Neural progenitor cell (in vitro differentiated cells): ENCODE data around the gene ROMO1. TPM values are rescaled to one million over a fixed set of nuclear protein-coding genes. Genes with fewer than 3 reads are reported as not detected.
"Not testable (repeated sequence)": the region's sequence is repeated elsewhere in the genome, so short reads cannot be mapped to it uniquely, and the experiment has no call there.

Experiments used
- DNase-seq: peaks from one replicate; pipeline ENCODE4 v3.0.0-alpha.2; 2016; ENCODE audit warnings: low spot score
- H2AFZ ChIP-seq: fragments of 200-600 bp; sonication (generic); replicated peaks from 2 replicates; pipeline ENCODE4 v1.6.1; 2016; ENCODE audit warnings: antibody characterized with exemption
- H3F3A ChIP-seq: fragments of 200-600 bp; sonication (generic); 2 replicates; pipeline ENCODE4 v1.6.1; 2016; ENCODE audit warnings: antibody characterized with exemption, low read depth
- H3K27ac ChIP-seq: fragments of 200-600 bp; sonication (generic); 2 replicates; pipeline ENCODE4 v1.5.1; 2016; ENCODE audit warnings: mild to moderate bottlenecking
- H3K27me3 ChIP-seq: fragments of 200-600 bp; sonication (generic); 2 replicates; pipeline ENCODE4 v1.6.1; 2016; ENCODE audit warnings: mild to moderate bottlenecking, moderate library complexity
- H3K36me3 ChIP-seq: fragments of 200-600 bp; sonication (generic); 2 replicates; pipeline ENCODE4 v1.5.1; 2016
- H3K4me1 ChIP-seq: fragments of 200-600 bp; sonication (generic); 2 replicates; pipeline ENCODE4 v1.6.1; 2016; ENCODE audit warnings: mixed run types
- H3K4me2 ChIP-seq: fragments of 200-600 bp; sonication (generic); 2 replicates; pipeline ENCODE4 v1.6.1; 2016
- H3K4me3 ChIP-seq: fragments of 200-600 bp; sonication (generic); 2 replicates; pipeline ENCODE4 v1.5.1; 2016
- H3K79me2 ChIP-seq: fragments of 200-600 bp; sonication (generic); 2 replicates; pipeline ENCODE4 v1.6.1; 2016; ENCODE audit warnings: low read depth
- H3K9ac ChIP-seq: fragments of 200-600 bp; sonication (generic); 2 replicates; pipeline ENCODE4 v1.6.1; 2016
- H3K9me3 ChIP-seq: fragments of 200-600 bp; sonication (generic); 2 replicates; pipeline ENCODE4 v1.5.1; 2016; ENCODE audit warnings: low read depth
- H4K20me1 ChIP-seq: fragments of 200-600 bp; sonication (generic); 2 replicates; pipeline ENCODE4 v1.6.1; 2016; ENCODE audit warnings: low read depth
- H3K27ac Mint-ChIP-seq: 3 replicates; pipeline ENCODE4 v1.8.0; 2021; ENCODE audit warnings: mixed read lengths
- H3K27me3 Mint-ChIP-seq: 2 replicates; pipeline ENCODE4 v1.8.0; 2022; ENCODE audit warnings: low read depth, mild to moderate bottlenecking, inconsistent platforms, moderate library complexity, mixed read lengths; ENCODE audit not compliant: insufficient read depth
- H3K36me3 Mint-ChIP-seq: 3 replicates; pipeline ENCODE4 v1.8.0; 2021; ENCODE audit warnings: mixed read lengths
- H3K4me1 Mint-ChIP-seq: 3 replicates; pipeline ENCODE4 v1.8.0; 2021; ENCODE audit warnings: mixed read lengths
- H3K4me3 Mint-ChIP-seq: 3 replicates; pipeline ENCODE4 v1.8.0; 2021; ENCODE audit warnings: mild to moderate bottlenecking, moderate library complexity, mixed read lengths
- H3K9me3 Mint-ChIP-seq: 3 replicates; pipeline ENCODE4 v1.8.0; 2020; ENCODE audit warnings: mixed read lengths
- EZH2 ChIP-seq: fragments of 200-600 bp; sonication (generic); IDR thresholded peaks from 2 replicates; pipeline ENCODE4 v1.6.1; 2017; ENCODE audit warnings: antibody characterized with exemption, mild to moderate bottlenecking, moderate library complexity
- EZH2phosphoT487 ChIP-seq: fragments of 200-600 bp; sonication (generic); IDR thresholded peaks from 2 replicates; pipeline ENCODE4 v1.6.1; 2017; ENCODE audit warnings: antibody characterized with exemption
- total RNA-seq: library from RNA; depleted of rRNA; stranded (reverse); fragments of >200 nt; gene quantifications from 2 replicates; pipeline ENCODE4 v1.2.3, GENCODE V29; 2015; ENCODE audit warnings: low replicate concordance
- TF ChIP-seq, protein P1 (sequence below): fragments of 200-600 bp; sonication (generic); IDR thresholded peaks from 2 replicates; pipeline ENCODE4 v1.5.1; 2017; ENCODE audit warnings: antibody characterized with exemption, mild to moderate bottlenecking

Gene ROMO1
- total RNA-seq, 1 donor from 2014 or later = 135 TPM

- peaks cover 96% of the 10 kb centered on the region for H3K79me2 ChIP-seq
- H3K27ac ChIP-seq = peak overlapping the region; percentile 44
Observed at GRCh38 chr20:35711588-35712209, 12.5 kb downstream of the ROMO1 start.

DNA sequence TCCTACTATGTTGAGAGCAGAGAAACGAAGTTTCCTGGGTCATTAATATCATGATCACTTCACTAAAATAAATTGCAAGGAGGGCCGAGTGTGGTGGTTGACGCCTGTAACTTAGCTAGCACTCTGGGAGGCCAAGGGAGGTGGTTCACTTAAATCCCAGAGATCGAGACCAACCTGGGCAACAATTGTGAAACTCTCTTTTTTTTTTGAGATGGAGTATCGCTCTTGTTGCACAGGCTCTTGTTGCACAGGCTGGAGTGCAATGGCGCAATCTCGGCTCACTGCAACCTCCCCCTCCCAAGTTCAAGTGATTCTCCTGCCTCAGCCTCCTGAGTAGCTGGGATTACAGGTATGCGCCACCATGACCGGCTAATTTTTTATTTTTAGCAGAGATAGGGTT lies 13.9 kb downstream of the ROMO1 start:
- H3K4me2 ChIP-seq, H3K27ac Mint-ChIP-seq, H3K4me3 ChIP-seq, H3K4me1 ChIP-seq, DNase-seq, H3K27me3 Mint-ChIP-seq, H2AFZ ChIP-seq, H3K27me3 ChIP-seq, H3K9me3 ChIP-seq, H3K4me3 Mint-ChIP-seq, H3K4me1 Mint-ChIP-seq, H3K9ac ChIP-seq, H3K9me3 Mint-ChIP-seq: not testable (repeated sequence)
- H3F3A ChIP-seq = peaks cover 90% of the 10 kb centered on the region
- H3K27ac ChIP-seq = peak overlapping the region; percentile 47
- peaks cover 97% of the 10 kb centered on the region for H3K79me2 ChIP-seq
- H3K36me3 Mint-ChIP-seq = peaks cover 35% of the 10 kb centered on the region
- peaks cover 52% of the 10 kb centered on the region for H3K36me3 ChIP-seq
- H4K20me1 ChIP-seq = peaks cover 98% of the 10 kb centered on the region

More at GRCh38 chr20:35711588-35712209, 12.5 kb downstream of the ROMO1 start:
- peaks cover 94% of the 10 kb centered on the region for H4K20me1 ChIP-seq
- H3K36me3 ChIP-seq = peaks cover 60% of the 10 kb centered on the region
- Mint-ChIP-seq H3K27me3 (no peaks in the 10 kb centered on the region), H3K4me3 (no peak overlapping the region), H3K36me3 (peaks cover 34% of the 10 kb centered on the region), H3K4me1 (no peaks in the 10 kb centered on the region), H3K27ac (no peak overlapping the region), H3K9me3 (no peaks in the 10 kb centered on the region)
- no peak for DNase-seq
- no peaks in the 10 kb centered on the region for H3K4me1 ChIP-seq
- H3K9ac ChIP-seq = no peak overlapping the region
- no peak overlapping the region for H3K4me3 ChIP-seq
- H3K4me2 ChIP-seq = no peak overlapping the region
- peaks cover 92% of the 10 kb centered on the region for H3F3A ChIP-seq
- no peaks in the 10 kb centered on the region for H3K27me3 ChIP-seq
- TF ChIP-seq, protein P1, sequence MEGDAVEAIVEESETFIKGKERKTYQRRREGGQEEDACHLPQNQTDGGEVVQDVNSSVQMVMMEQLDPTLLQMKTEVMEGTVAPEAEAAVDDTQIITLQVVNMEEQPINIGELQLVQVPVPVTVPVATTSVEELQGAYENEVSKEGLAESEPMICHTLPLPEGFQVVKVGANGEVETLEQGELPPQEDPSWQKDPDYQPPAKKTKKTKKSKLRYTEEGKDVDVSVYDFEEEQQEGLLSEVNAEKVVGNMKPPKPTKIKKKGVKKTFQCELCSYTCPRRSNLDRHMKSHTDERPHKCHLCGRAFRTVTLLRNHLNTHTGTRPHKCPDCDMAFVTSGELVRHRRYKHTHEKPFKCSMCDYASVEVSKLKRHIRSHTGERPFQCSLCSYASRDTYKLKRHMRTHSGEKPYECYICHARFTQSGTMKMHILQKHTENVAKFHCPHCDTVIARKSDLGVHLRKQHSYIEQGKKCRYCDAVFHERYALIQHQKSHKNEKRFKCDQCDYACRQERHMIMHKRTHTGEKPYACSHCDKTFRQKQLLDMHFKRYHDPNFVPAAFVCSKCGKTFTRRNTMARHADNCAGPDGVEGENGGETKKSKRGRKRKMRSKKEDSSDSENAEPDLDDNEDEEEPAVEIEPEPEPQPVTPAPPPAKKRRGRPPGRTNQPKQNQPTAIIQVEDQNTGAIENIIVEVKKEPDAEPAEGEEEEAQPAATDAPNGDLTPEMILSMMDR = no peak
- TF ChIP-seq EZH2 = no peak
- H2AFZ ChIP-seq = no peak overlapping the region
- no peaks in the 10 kb centered on the region for H3K9me3 ChIP-seq

DNA sequence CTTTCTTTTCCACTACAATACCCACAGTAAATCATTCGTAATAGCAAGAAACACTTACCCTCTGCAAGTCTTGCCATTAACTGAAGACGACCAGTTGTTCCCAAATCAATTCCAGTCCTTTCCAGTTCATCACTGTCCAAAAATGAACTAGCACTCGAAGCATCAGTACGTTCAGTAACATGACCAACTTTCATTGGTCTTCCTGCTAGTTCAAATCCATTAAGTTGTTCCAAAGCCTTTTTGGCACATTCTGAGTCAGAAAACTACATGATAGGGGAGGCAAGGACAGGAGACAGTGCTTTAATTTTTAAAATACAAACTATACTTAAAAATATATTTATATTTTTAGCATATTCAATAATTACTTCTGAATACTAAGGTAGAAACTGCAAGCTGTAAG lies 14.9 kb downstream of the ROMO1 start:
- Histone ChIP-seq H3K4me3 (no peak overlapping the region), H3F3A (peaks cover 87% of the 10 kb centered on the region), H3K9me3 (no peaks in the 10 kb centered on the region), H3K4me1 (no peaks in the 10 kb centered on the region), H3K27ac (no peak overlapping the region), H3K27me3 (no peaks in the 10 kb centered on the region), H3K4me2 (no peak overlapping the region), H3K79me2 (peaks cover 96% of the 10 kb centered on the region), H4K20me1 (peaks cover 98% of the 10 kb centered on the region), H3K9ac (no peak overlapping the region), H3K36me3 (peaks cover 50% of the 10 kb centered on the region), H2AFZ (no peak overlapping the region)
- Mint-ChIP-seq H3K4me3 (no peak overlapping the region), H3K27ac (no peak overlapping the region), H3K27me3 (no peaks in the 10 kb centered on the region), H3K9me3 (no peaks in the 10 kb centered on the region), H3K36me3 (peaks cover 34% of the 10 kb centered on the region), H3K4me1 (no peaks in the 10 kb centered on the region)
- TF ChIP-seq, protein P1 = no peak
- TF ChIP-seq EZH2 = no peak
- no peak for TF ChIP-seq EZH2phosphoT487
- DNase-seq = no peak

GRCh38 chr20:35715652-35716051 lies 16.4 kb downstream of the ROMO1 start:
- no peak overlapping the region for H3K27ac ChIP-seq
- no peaks in the 10 kb centered on the region for H3K9me3 ChIP-seq
- peaks cover 96% of the 10 kb centered on the region for H3K79me2 ChIP-seq
- no peaks in the 10 kb centered on the region for H3K4me1 Mint-ChIP-seq
- H3K4me3 ChIP-seq = no peak overlapping the region
- no peak for DNase-seq
- no peaks in the 10 kb centered on the region for H3K9me3 Mint-ChIP-seq
- peaks cover 98% of the 10 kb centered on the region for H4K20me1 ChIP-seq
- H3K4me3 Mint-ChIP-seq = no peak overlapping the region
- peaks cover 42% of the 10 kb centered on the region for H3K36me3 Mint-ChIP-seq
- H3K4me2 ChIP-seq = no peak overlapping the region
- H3K9ac ChIP-seq = no peak overlapping the region
- H2AFZ ChIP-seq = no peak overlapping the region
- peaks cover 87% of the 10 kb centered on the region for H3F3A ChIP-seq
- H3K27me3 ChIP-seq = no peaks in the 10 kb centered on the region
- no peak overlapping the region for H3K27ac Mint-ChIP-seq
- H3K36me3 ChIP-seq = peaks cover 57% of the 10 kb centered on the region
- TF ChIP-seq EZH2phosphoT487 (no peak), EZH2 (no peak)
- TF ChIP-seq, protein P1 = no peak
- H3K27me3 Mint-ChIP-seq = no peaks in the 10 kb centered on the region
- H3K4me1 ChIP-seq = no peaks in the 10 kb centered on the region
